Stimulated activated memory B cell treated with anti-CD40 and anti-IgM and Interleukin-4, amounts not matched to agents 10 μg/mL and 1 μg/mL and 100 μg/mL, for 72 hours (primary cell): Measurements from ENCODE around the gene HSBP1L1.

Experiments used
- ATAC-seq: fragments of 150-1000 bp; cut with Tn5 transposase; 2 replicates; pipeline ENCODE4 v1.10.0; 2021
- H3K27ac Mint-ChIP-seq: one replicate; pipeline ENCODE4 v1.8.0; 2022; ENCODE audit warnings: mild to moderate bottlenecking, mixed read lengths
- H3K27me3 Mint-ChIP-seq: one replicate; pipeline ENCODE4 v1.8.0; 2022; ENCODE audit warnings: mixed read lengths
- H3K36me3 Mint-ChIP-seq: one replicate; pipeline ENCODE4 v1.8.0; 2022; ENCODE audit warnings: mixed read lengths
- H3K4me1 Mint-ChIP-seq: one replicate; pipeline ENCODE4 v1.8.0; 2022; ENCODE audit warnings: mixed read lengths
- H3K4me3 Mint-ChIP-seq: one replicate; pipeline ENCODE4 v1.8.0; 2022; ENCODE audit warnings: mild to moderate bottlenecking, moderate library complexity, mixed read lengths
- H3K9me3 Mint-ChIP-seq: one replicate; pipeline ENCODE4 v1.8.0; 2022; ENCODE audit warnings: mixed read lengths

Gene HSBP1L1

DNA sequence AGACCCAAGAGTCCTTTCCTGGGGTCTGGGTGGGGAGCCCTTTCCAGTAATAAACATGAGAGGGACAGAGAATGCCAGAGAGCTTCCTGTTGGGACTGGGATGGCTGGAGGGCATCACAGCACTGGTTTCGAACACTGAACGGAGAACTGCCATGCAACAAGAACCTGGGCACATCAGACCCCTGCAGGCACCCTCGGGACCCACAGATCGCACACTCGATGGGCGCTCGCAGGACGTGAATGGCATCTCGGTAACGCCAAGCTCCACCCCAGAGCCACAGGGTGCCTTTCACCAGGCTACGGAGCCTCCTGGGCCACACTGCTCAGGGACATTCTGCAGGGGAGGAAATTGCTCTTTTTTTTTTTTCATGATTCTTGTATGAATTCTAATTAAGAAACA is 38.1 kb upstream of the HSBP1L1 start:
- no peak for ATAC-seq
- Mint-ChIP-seq H3K9me3 (peaks cover 20% of the 10 kb centered on the region), H3K27me3 (no peaks in the 10 kb centered on the region), H3K36me3 (peaks cover 83% of the 10 kb centered on the region), H3K27ac (no peak overlapping the region), H3K4me3 (no peak overlapping the region), H3K4me1 (peaks cover 21% of the 10 kb centered on the region)

- no peak for ATAC-seq
Measured at GRCh38 chr18:79926715-79927606, 37.5 kb upstream of the HSBP1L1 start.

GRCh38 chr18:79927607-79928562 is 36.6 kb upstream of the HSBP1L1 start:
- peaks cover 85% of the 10 kb centered on the region for H3K36me3 Mint-ChIP-seq
- peaks cover 15% of the 10 kb centered on the region for H3K4me1 Mint-ChIP-seq
- H3K4me3 Mint-ChIP-seq, result no peak overlapping the region
- H3K9me3 Mint-ChIP-seq, result peaks cover 30% of the 10 kb centered on the region
- ATAC-seq, result no peak
- no peaks in the 10 kb centered on the region for H3K27me3 Mint-ChIP-seq
- no peak overlapping the region for H3K27ac Mint-ChIP-seq

More at GRCh38 chr18:79926715-79927606, 37.5 kb upstream of the HSBP1L1 start:
- Mint-ChIP-seq H3K36me3 (peaks cover 84% of the 10 kb centered on the region), H3K27ac (no peak overlapping the region), H3K4me3 (no peak overlapping the region), H3K9me3 (peaks cover 22% of the 10 kb centered on the region), H3K4me1 (peaks cover 16% of the 10 kb centered on the region), H3K27me3 (no peaks in the 10 kb centered on the region)

DNA sequence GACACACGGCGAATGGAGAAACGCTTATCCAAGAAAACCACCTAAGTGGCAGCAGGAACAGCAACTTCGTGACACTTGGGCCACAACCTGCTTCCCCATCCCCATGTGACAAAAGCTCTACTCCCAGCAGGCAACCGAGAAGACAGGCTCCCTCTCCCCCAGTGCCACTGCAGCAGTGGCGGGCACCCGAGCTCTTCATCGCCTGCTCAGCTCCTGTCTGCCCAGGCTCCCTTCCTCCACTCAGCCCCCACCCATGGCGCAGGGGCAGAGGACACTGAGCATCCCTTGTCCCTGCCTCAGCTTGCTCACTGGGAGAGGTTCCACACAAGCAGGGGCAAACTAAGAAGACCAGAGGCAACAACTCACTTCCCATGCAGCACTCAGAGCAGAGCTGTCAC is 35.9 kb upstream of the HSBP1L1 start:
- no peak for ATAC-seq
- Mint-ChIP-seq H3K4me1 (peaks cover 15% of the 10 kb centered on the region), H3K27me3 (no peaks in the 10 kb centered on the region), H3K27ac (no peak overlapping the region), H3K9me3 (peaks cover 35% of the 10 kb centered on the region), H3K4me3 (no peak overlapping the region), H3K36me3 (peaks cover 85% of the 10 kb centered on the region)

GRCh38 chr18:79930020-79930642 is 34.3 kb upstream of the HSBP1L1 start:
- no peak overlapping the region for H3K27ac Mint-ChIP-seq
- H3K27me3 Mint-ChIP-seq, result no peaks in the 10 kb centered on the region
- peaks cover 85% of the 10 kb centered on the region for H3K36me3 Mint-ChIP-seq
- ATAC-seq, result no peak
- H3K4me1 Mint-ChIP-seq, result peaks cover 15% of the 10 kb centered on the region
- peaks cover 33% of the 10 kb centered on the region for H3K9me3 Mint-ChIP-seq
- no peak overlapping the region for H3K4me3 Mint-ChIP-seq

GRCh38 chr18:79931475-79931874 is 33.0 kb upstream of the HSBP1L1 start:
- H3K36me3 Mint-ChIP-seq, result peaks cover 90% of the 10 kb centered on the region
- no peak overlapping the region for H3K4me3 Mint-ChIP-seq
- no peak for ATAC-seq
- no peak overlapping the region for H3K27ac Mint-ChIP-seq
- H3K9me3 Mint-ChIP-seq, result peaks cover 39% of the 10 kb centered on the region
- no peaks in the 10 kb centered on the region for H3K27me3 Mint-ChIP-seq
- peaks cover 22% of the 10 kb centered on the region for H3K4me1 Mint-ChIP-seq

- H3K27me3 Mint-ChIP-seq, result no peaks in the 10 kb centered on the region
- ATAC-seq, result no peak
- no peak overlapping the region for H3K27ac Mint-ChIP-seq
- H3K4me1 Mint-ChIP-seq, result peaks cover 17% of the 10 kb centered on the region
- peaks cover 95% of the 10 kb centered on the region for H3K36me3 Mint-ChIP-seq
- H3K9me3 Mint-ChIP-seq, result peaks cover 39% of the 10 kb centered on the region
- H3K4me3 Mint-ChIP-seq, result no peak overlapping the region
Measured at GRCh38 chr18:79932907-79933306, 31.5 kb upstream of the HSBP1L1 start.

- no peak for ATAC-seq
- Mint-ChIP-seq H3K9me3 (peaks cover 39% of the 10 kb centered on the region), H3K36me3 (peaks cover 95% of the 10 kb centered on the region), H3K4me3 (no peak overlapping the region), H3K27ac (no peak overlapping the region), H3K27me3 (no peaks in the 10 kb centered on the region), H3K4me1 (peaks cover 12% of the 10 kb centered on the region)
Measured at GRCh38 chr18:79933765-79934164, 30.7 kb upstream of the HSBP1L1 start.

GRCh38 chr18:79934311-79935097 is 29.9 kb upstream of the HSBP1L1 start:
- H3K27me3 Mint-ChIP-seq, result no peaks in the 10 kb centered on the region
- peaks cover 95% of the 10 kb centered on the region for H3K36me3 Mint-ChIP-seq
- no peak for ATAC-seq
- no peak overlapping the region for H3K27ac Mint-ChIP-seq
- H3K4me1 Mint-ChIP-seq, result peaks cover 7% of the 10 kb centered on the region
- H3K9me3 Mint-ChIP-seq, result peaks cover 32% of the 10 kb centered on the region
- no peak overlapping the region for H3K4me3 Mint-ChIP-seq

DNA sequence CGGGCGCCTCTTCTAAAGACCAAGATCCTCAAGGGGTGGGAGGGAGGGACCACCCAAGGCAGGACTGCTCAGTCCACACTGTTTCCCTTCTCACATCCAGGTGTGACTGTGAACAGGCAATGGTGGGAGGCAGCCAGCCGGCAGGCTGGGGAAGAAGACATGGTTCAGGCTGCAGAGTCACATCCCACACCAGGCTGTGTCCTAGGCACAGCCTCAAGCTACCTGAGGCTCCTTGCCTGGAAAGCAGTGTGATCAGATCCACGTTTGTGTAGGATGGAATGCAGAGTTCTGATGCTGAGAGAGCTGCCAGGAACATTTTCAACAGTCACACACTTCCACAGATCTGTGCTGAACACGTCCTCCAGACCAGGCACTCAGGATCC is 29.4 kb upstream of the HSBP1L1 start:
- Mint-ChIP-seq H3K4me1 (peaks cover 12% of the 10 kb centered on the region), H3K9me3 (peaks cover 30% of the 10 kb centered on the region), H3K27ac (no peak overlapping the region), H3K4me3 (no peak overlapping the region), H3K27me3 (no peaks in the 10 kb centered on the region), H3K36me3 (peaks cover 95% of the 10 kb centered on the region)
- ATAC-seq, result no peak

DNA sequence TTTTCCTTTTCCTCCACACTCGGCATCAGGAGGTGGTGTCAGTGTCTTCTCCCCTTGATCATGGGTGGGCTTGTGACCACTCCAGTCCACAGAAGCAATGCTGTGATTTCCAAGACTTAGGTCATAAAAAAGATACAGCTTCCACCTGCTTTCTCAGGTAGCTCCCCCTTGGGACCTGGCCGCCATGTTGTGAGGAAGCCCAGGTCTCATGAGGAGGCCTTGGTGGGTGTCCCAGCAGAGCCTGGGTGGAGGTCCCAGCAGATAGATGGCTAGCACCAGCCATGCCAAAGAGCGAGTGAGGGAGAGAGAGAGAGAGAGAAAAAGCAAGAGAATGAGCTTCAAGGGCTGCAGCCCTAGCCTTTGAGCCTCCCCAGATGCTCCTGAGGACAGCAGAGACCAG is 28.9 kb upstream of the HSBP1L1 start:
- H3K36me3 Mint-ChIP-seq, result peaks cover 96% of the 10 kb centered on the region
- ATAC-seq, result no peak
- no peak overlapping the region for H3K27ac Mint-ChIP-seq
- H3K27me3 Mint-ChIP-seq, result no peaks in the 10 kb centered on the region
- H3K9me3 Mint-ChIP-seq, result peaks cover 29% of the 10 kb centered on the region
- H3K4me3 Mint-ChIP-seq, result no peak overlapping the region
- H3K4me1 Mint-ChIP-seq, result peaks cover 13% of the 10 kb centered on the region

- peaks cover 29% of the 10 kb centered on the region for H3K9me3 Mint-ChIP-seq
- H3K4me1 Mint-ChIP-seq, result peaks cover 13% of the 10 kb centered on the region
- ATAC-seq, result no peak
- no peaks in the 10 kb centered on the region for H3K27me3 Mint-ChIP-seq
- H3K36me3 Mint-ChIP-seq, result peaks cover 100% of the 10 kb centered on the region
- H3K4me3 Mint-ChIP-seq, result no peak overlapping the region
- H3K27ac Mint-ChIP-seq, result no peak overlapping the region
Measured at GRCh38 chr18:79935925-79936324, 28.5 kb upstream of the HSBP1L1 start.

DNA sequence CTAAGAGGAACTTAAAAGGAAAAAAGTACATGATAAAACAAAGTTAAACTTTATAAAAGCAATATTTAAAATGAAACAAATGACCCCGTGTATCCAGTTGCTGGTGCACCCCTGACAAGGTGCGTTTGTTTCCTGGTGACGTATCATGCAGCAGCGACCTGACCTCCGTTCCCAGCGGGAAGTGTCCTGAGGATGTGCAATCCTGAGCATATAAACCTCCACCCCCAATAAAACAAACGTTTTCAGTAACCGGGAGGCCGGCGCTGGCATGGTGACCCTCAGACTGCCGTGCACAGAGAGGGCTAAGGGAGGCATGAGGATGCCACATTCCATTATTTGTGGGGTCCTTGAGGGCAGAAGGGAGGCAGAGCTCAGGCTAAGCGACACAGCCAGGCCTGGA is 27.8 kb upstream of the HSBP1L1 start:
- no peak for ATAC-seq

DNA sequence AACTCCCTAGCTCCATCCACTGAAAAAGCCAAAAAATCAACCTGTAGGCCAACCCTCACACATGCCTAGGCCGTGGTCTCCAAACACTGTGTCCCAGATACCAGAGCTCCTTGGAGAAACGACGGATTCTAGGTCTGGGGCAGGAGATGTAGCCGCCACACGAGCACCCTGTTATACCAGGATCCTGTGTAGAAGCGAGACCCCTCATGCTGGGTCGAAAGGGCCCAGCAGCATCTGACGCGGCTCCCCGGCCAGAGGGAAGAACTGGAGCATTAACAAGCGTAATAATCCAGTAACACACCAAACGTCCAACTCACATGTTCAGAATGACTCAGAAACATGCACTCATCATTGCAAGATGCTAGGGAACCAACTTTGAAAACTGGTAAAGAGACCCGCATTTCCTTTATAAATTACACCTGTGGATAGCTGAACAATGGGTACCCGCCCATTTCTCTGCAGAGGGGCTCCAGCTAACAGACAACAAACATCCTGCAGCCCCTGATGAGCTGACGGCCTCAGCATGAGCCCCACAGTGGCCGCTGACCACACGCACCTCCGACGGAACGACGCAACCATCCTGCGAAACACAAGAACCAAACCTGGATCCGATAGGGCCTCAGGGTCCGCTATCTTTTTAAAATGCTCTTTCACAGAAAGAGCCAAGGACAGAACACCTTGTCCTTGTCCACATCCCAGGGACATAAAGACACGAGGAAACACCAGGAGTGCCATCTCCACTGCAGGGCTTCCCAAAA is 27.2 kb upstream of the HSBP1L1 start:
- Mint-ChIP-seq H3K27ac (no peak overlapping the region), H3K4me3 (no peak overlapping the region), H3K9me3 (peaks cover 21% of the 10 kb centered on the region), H3K27me3 (no peaks in the 10 kb centered on the region), H3K4me1 (peaks cover 13% of the 10 kb centered on the region), H3K36me3 (peaks cover 100% of the 10 kb centered on the region)
- no peak for ATAC-seq

More for the DNA sequence above, 27.8 kb upstream of the HSBP1L1 start:
- H3K4me3 Mint-ChIP-seq, result no peak overlapping the region
- peaks cover 13% of the 10 kb centered on the region for H3K4me1 Mint-ChIP-seq
- H3K27me3 Mint-ChIP-seq, result no peaks in the 10 kb centered on the region
- H3K27ac Mint-ChIP-seq, result no peak overlapping the region
- peaks cover 100% of the 10 kb centered on the region for H3K36me3 Mint-ChIP-seq
- peaks cover 25% of the 10 kb centered on the region for H3K9me3 Mint-ChIP-seq
